Measurements from ENCODE around the gene SPEM2.

- TF ChIP-seq CTCF (IDR thresholded peaks at IDR 0.05) (no peak), POLR2A (IDR thresholded peaks at IDR 0.05) (no peak)
These were observed 19.8 kb upstream of the SPEM2 start for GRCh38 chr17:7405350-7406234.

All from thyroid gland (tissue), 4 donors.